ENCODE data around the gene PPP1R12A. TPM values are rescaled to one million over a fixed set of nuclear protein-coding genes. Genes with fewer than 3 reads are reported as not detected.
A peak's percentile ranks its signal among the peaks of the same experiment; 100 is the strongest.

Gene PPP1R12A
- total and polyA plus RNA-seq, 9 of the 15 experiments (the other 6 are each of a cell fraction or from before 2014, with no cell fraction given): 26.4 to 119 (median 53.3) TPM

DNA sequence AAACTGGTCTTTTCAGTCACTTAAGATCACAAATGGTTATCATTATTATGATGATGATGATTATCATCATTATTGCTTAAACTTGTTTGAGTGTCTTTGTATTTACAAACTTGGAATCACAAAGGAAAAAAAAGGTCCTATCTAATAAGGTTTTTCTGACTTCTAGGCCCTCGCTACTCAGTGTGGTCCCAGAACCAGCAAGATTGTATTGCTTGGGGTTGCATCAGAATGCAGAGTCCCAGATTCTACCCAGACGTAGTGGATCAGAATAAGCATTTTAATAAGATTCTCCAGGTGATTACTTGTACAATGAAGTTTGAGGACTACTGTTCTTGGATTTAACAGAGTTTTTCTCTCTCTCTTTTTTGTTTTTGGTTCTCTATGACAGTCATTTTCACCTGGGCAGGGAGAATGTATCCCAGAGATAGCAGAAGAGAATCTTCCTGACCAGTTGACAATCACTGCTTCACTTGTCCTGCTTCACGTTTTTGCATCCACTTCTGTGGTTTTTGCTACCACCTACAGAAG is 29.3 kb upstream of the PPP1R12A start (continued):
- TF ChIP-seq, protein P1, sequence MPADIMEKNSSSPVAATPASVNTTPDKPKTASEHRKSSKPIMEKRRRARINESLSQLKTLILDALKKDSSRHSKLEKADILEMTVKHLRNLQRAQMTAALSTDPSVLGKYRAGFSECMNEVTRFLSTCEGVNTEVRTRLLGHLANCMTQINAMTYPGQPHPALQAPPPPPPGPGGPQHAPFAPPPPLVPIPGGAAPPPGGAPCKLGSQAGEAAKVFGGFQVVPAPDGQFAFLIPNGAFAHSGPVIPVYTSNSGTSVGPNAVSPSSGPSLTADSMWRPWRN (IDR thresholded peaks at IDR 0.05; ENCODE audit: low read depth): no peak
- TF ChIP-seq SOX6 (IDR thresholded peaks at IDR 0.05): 0 out of 2 replicates have a peak, but pooled peaks have one; percentile 45
- no peak for TF ChIP-seq PHF8 (IDR thresholded peaks at IDR 0.05; ENCODE audit: borderline replicate concordance, low read length)
- no peak for TF ChIP-seq HDAC3 (IDR thresholded peaks at IDR 0.05; ENCODE audit: borderline replicate concordance, partially characterized antibody)
- no peak; the same call in 1 of the 2 replicates for TF ChIP-seq ZNF239 (CRISPR knock-in tag; IDR thresholded peaks at IDR 0.05)
- no peak for TF ChIP-seq CREM (IDR thresholded peaks at IDR 0.05; ENCODE audit: low read depth)
- TF ChIP-seq L3MBTL2 (IDR thresholded peaks at IDR 0.05): peak; percentile 49
- TF ChIP-seq ZNF830 (CRISPR knock-in tag; IDR thresholded peaks at IDR 0.05): no peak
- TF ChIP-seq KDM4B (IDR thresholded peaks at IDR 0.05; ENCODE audit: borderline replicate concordance in 2 of 2, low read depth in 1 of 2): no peak
- TF ChIP-seq, protein P2, sequence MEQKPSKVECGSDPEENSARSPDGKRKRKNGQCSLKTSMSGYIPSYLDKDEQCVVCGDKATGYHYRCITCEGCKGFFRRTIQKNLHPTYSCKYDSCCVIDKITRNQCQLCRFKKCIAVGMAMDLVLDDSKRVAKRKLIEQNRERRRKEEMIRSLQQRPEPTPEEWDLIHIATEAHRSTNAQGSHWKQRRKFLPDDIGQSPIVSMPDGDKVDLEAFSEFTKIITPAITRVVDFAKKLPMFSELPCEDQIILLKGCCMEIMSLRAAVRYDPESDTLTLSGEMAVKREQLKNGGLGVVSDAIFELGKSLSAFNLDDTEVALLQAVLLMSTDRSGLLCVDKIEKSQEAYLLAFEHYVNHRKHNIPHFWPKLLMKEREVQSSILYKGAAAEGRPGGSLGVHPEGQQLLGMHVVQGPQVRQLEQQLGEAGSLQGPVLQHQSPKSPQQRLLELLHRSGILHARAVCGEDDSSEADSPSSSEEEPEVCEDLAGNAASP (IDR thresholded peaks at IDR 0.05): no peak
- TF ChIP-seq PYGO2 (tag; IDR thresholded peaks at IDR 0.05): peak; percentile 27; the same call in 1 of the 2 replicates
- no peak for TF ChIP-seq ELF4 (CRISPR knock-in tag; IDR thresholded peaks at IDR 0.05)
- 0 out of 4 replicates have a peak, but pooled peaks of 1 of the 2 experiments have one; percentile 37 for TF ChIP-seq TEAD1 (CRISPR knock-in tag; IDR thresholded peaks at IDR 0.05)
- TF ChIP-seq, protein P3, sequence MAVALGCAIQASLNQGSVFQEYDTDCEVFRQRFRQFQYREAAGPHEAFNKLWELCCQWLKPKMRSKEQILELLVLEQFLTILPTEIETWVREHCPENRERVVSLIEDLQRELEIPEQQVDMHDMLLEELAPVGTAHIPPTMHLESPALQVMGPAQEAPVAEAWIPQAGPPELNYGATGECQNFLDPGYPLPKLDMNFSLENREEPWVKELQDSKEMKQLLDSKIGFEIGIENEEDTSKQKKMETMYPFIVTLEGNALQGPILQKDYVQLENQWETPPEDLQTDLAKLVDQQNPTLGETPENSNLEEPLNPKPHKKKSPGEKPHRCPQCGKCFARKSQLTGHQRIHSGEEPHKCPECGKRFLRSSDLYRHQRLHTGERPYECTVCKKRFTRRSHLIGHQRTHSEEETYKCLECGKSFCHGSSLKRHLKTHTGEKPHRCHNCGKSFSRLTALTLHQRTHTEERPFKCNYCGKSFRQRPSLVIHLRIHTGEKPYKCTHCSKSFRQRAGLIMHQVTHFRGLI (CRISPR knock-in tag; IDR thresholded peaks at IDR 0.05): 0 out of 2 replicates have a peak, but pooled peaks have one; percentile 19
- peak; percentile 72 for TF ChIP-seq POLR2H (tag; IDR thresholded peaks at IDR 0.05; ENCODE audit: low read depth)
- TF ChIP-seq, protein P4, sequence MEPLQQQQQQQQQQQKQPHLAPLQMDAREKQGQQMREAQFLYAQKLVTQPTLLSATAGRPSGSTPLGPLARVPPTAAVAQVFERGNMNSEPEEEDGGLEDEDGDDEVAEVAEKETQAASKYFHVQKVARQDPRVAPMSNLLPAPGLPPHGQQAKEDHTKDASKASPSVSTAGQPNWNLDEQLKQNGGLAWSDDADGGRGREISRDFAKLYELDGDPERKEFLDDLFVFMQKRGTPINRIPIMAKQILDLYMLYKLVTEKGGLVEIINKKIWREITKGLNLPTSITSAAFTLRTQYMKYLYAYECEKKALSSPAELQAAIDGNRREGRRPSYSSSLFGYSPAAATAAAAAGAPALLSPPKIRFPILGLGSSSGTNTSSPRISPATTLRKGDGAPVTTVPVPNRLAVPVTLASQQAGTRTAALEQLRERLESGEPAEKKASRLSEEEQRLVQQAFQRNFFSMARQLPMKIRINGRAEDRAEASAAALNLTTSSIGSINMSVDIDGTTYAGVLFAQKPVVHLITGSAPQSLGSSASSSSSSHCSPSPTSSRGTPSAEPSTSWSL (CRISPR knock-in tag; IDR thresholded peaks at IDR 0.05; ENCODE audit: borderline replicate concordance): no peak
- TF ChIP-seq FOXA1 (IDR thresholded peaks at IDR 0.05; ENCODE audit: borderline replicate concordance): no peak
- TF ChIP-seq CBX5 (IDR thresholded peaks at IDR 0.05; ENCODE audit: borderline replicate concordance, low read depth): no peak
- TF ChIP-seq ZNF408 (CRISPR knock-in tag; IDR thresholded peaks at IDR 0.05; ENCODE audit: low read depth): no peak
- TF ChIP-seq TRIM24 (IDR thresholded peaks at IDR 0.05): peak; percentile 70 to 90
- no peak for TF ChIP-seq ZNF12 (CRISPR knock-in tag; IDR thresholded peaks at IDR 0.05)
- TF ChIP-seq, protein P5, sequence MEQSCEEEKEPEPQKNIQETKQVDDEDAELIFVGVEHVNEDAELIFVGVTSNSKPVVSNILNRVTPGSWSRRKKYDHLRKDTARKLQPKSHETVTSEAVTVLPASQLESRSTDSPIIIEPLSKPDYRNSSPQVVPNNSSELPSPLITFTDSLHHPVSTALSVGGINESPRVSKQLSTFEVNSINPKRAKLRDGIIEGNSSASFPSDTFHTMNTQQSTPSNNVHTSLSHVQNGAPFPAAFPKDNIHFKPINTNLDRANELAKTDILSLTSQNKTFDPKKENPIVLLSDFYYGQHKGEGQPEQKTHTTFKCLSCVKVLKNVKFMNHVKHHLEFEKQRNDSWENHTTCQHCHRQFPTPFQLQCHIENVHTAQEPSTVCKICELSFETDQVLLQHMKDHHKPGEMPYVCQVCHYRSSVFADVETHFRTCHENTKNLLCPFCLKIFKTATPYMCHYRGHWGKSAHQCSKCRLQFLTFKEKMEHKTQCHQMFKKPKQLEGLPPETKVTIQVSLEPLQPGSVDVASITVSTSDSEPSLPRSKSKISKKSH (CRISPR knock-in tag; IDR thresholded peaks at IDR 0.05): no peak
- TF ChIP-seq NR2C1 (IDR thresholded peaks at IDR 0.05): no peak
- TF ChIP-seq NR2C1 (tag; IDR thresholded peaks at IDR 0.05): no peak

Measured in K562 (cell line).